ENCODE results near the gene ZNF407.

ZNF407 gene

GRCh38 chr18:75086494-75087034, 488.9 kb downstream of the ZNF407 start:
- DNase-seq (ENCODE audit: low spot score) = no peak
- TF ChIP-seq, protein P1, sequence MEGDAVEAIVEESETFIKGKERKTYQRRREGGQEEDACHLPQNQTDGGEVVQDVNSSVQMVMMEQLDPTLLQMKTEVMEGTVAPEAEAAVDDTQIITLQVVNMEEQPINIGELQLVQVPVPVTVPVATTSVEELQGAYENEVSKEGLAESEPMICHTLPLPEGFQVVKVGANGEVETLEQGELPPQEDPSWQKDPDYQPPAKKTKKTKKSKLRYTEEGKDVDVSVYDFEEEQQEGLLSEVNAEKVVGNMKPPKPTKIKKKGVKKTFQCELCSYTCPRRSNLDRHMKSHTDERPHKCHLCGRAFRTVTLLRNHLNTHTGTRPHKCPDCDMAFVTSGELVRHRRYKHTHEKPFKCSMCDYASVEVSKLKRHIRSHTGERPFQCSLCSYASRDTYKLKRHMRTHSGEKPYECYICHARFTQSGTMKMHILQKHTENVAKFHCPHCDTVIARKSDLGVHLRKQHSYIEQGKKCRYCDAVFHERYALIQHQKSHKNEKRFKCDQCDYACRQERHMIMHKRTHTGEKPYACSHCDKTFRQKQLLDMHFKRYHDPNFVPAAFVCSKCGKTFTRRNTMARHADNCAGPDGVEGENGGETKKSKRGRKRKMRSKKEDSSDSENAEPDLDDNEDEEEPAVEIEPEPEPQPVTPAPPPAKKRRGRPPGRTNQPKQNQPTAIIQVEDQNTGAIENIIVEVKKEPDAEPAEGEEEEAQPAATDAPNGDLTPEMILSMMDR (IDR thresholded peaks at IDR 0.05; ENCODE audit: extremely low read depth, insufficient read depth, missing control alignments) = no peak
- in situ Hi-C loops (cut with MboI; ENCODE audit: low pct_unique_long_range_greater_than_20kb, low sequenced_read_pairs, unreplicated experiment) = no loop called here

DNA sequence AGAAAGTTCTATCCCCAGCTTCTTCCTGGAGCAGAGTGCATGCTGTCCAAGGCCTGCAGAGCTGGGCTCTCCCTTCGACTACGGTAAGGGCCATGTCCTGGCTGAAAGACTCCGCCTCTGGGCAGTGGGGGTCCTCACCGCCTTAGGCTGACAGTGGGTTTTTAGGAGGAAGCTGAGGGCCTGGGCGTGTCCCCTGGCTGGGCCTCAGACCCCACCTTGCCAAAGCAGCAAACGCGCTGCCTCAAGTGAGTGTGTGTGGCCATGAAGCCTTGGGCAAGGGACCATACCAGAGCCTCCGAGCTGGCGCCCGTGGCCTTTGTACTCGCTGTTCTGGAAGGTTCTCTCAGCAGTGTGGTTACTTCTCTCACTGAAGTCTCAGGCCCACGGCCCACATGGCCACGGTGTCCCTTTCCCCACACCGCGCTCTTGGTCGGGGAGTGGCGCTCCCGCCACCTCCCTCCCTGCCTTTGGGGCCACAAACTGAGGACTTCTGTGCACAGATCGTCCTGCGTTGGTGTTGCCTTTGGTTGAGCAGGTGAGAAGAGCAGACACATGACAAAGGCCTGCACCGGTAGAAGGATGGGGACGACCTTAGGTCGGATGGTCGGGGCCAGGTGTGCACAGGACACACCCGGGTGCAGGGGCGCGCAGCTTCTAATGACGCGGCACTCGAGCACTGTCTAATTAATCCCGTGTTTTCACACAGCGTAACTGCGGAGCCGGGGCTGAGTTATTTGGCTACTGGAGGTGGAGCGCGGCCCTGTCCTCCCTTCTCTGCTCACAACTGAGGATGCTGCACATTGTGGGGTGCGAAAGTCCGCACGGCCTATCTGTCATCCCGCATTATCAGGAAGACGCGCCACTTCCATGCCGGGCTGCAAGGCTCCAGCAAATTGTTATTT, 489.7 kb downstream of the ZNF407 start:
- in situ Hi-C loops (cut with MboI; ENCODE audit: low pct_unique_long_range_greater_than_20kb, low sequenced_read_pairs, unreplicated experiment) = no loop called here
- DNase-seq (ENCODE audit: low spot score) = no peak
- TF ChIP-seq, protein P1 (IDR thresholded peaks at IDR 0.05; ENCODE audit: extremely low read depth, insufficient read depth, missing control alignments) = no peak

GRCh38 chr18:75088021-75088506, 490.4 kb downstream of the ZNF407 start:
- DNase-seq (ENCODE audit: low spot score) = no peak
- in situ Hi-C loops (cut with MboI; ENCODE audit: low pct_unique_long_range_greater_than_20kb, low sequenced_read_pairs, unreplicated experiment) = no loop called here
- TF ChIP-seq, protein P1 (IDR thresholded peaks at IDR 0.05; ENCODE audit: extremely low read depth, insufficient read depth, missing control alignments) = no peak

DNA sequence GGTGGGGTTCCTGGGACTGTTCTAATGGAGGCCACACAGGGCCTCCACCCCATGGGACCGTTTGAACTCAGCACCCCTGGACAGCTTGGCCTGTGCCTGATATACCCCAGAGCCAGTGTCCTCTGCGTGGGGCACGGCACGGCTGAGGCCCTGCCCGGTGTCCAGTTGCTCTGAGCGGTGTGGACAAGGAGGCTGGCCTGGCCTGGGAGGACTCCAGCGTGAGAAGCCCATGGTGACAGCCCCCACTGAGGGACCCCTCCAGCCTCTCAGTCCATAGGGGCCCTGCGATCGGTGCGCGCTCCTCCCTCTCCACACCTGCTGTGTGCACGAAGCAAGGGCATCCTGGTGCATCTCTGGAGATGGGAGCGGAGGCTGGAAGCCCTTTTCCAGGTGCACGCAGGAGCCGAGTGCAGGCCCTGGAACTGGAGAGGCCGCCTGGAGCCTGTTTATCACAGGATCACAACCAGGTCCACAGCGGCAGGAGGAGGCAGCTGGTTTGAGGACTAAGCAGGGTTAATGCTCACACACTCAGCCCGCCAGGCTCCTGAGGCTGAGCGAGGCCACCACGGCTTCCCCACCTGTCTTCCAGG, 491.0 kb downstream of the ZNF407 start:
- no peak for DNase-seq (ENCODE audit: low spot score)
- TF ChIP-seq, protein P1 (IDR thresholded peaks at IDR 0.05; ENCODE audit: extremely low read depth, insufficient read depth, missing control alignments) = no peak
- in situ Hi-C loops (cut with MboI; ENCODE audit: low pct_unique_long_range_greater_than_20kb, low sequenced_read_pairs, unreplicated experiment) = no loop called here

GRCh38 chr18:75089748-75090327, 492.2 kb downstream of the ZNF407 start:
- TF ChIP-seq, protein P1 (IDR thresholded peaks at IDR 0.05; ENCODE audit: extremely low read depth, insufficient read depth, missing control alignments) = no peak
- in situ Hi-C loops (cut with MboI; ENCODE audit: low pct_unique_long_range_greater_than_20kb, low sequenced_read_pairs, unreplicated experiment) = no loop called here
- DNase-seq (ENCODE audit: low spot score) = no peak

GRCh38 chr18:75090336-75090735, 492.7 kb downstream of the ZNF407 start:
- in situ Hi-C loops (cut with MboI; ENCODE audit: low pct_unique_long_range_greater_than_20kb, low sequenced_read_pairs, unreplicated experiment) = no loop called here
- no peak for DNase-seq (ENCODE audit: low spot score)
- TF ChIP-seq, protein P1 (IDR thresholded peaks at IDR 0.05; ENCODE audit: extremely low read depth, insufficient read depth, missing control alignments) = no peak
